ENCODE results near the gene CDH22.

CDH22 gene

DNA sequence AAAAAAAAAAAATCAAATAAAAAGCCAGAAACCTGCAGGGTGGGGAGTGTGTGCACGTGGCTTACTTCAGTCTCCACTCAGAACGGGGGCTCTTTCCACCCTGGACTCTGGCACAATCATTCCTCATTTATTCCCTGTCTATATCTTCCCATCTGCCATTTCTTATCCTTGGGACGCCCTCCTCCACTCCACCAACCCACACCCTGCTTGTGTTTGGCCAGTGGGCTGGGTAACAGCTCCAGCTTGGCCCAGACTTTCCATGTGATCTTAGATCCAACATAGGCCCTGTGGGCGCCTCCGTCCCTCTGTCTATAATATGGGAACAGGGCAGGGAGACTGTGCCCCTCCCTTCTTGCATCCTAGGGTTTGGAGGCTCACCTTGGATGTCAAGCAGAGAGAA is 122.1 kb downstream of the CDH22 start:
- no peak for DNase-seq

DNA sequence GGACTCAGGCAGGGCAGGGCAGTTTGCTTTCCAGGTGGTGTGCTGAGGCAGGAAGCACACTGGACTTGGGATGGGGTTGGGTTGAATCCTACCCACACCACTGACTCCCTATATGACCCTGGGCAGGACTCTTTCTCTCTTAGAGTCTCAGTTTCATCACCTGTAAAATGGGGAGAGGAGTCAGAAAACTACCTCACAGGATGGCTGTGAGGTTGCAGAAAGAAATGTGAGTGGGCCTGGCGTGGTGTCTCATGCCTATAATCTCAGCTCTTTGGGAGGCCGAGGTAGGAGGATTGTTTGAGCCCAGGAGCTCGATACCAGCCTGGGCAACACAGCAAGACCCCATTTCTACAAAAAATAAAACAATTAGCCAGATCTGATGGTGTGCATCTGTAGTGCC is 122.9 kb downstream of the CDH22 start:
- DNase-seq = no peak

- no peak for DNase-seq
Observed at GRCh38 chr20:46183768-46184167, 124.5 kb downstream of the CDH22 start.

DNA sequence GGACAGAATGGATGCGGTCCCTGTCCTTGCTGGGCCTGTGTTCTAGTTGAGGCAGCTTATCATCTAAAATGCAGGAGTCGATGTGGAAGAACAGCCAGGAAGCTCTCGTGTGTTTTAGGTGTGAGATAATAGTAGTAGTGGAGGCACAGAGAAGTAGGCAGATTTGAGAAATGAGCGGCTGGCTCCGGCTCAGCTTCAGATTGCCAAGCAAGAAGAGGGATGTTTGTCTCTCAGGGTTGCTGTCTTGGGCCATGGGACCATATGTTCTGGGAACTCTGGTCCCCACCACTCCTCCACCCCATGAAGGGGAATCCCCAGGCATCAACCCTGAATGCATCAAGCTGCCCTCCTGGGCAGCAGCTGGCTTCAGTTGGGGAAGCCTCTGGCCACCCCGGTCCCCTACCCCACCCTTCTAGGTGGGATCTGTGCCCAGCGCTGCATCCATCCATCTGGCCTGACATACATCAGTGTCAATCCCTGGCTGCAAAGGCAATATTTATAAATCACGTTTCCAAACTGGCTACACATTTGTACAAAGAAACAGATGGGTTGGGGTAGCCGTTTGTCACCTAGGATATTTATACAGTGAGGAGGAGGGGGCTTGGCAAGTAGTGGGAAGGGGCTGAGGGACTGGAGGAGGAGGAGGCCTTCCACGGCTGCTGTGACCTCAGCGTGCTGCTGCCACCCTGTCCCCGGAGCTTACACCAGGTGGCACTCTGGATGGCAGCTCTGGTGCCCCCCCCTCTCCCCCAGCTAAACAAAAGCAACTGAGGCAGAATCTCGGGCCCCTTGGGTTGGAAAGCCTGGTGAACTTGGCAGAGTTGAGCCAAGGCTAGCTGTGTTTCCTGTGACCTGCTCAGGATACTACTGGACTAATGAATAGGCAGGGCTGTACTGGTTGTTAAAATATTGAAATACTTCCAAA is 125.8 kb downstream of the CDH22 start:
- no peak for DNase-seq

GRCh38 chr20:46179862-46180261 is 128.4 kb downstream of the CDH22 start:
- DNase-seq = no peak

- DNase-seq = no peak
Observed at GRCh38 chr20:46178891-46179290, 129.4 kb downstream of the CDH22 start.

DNA sequence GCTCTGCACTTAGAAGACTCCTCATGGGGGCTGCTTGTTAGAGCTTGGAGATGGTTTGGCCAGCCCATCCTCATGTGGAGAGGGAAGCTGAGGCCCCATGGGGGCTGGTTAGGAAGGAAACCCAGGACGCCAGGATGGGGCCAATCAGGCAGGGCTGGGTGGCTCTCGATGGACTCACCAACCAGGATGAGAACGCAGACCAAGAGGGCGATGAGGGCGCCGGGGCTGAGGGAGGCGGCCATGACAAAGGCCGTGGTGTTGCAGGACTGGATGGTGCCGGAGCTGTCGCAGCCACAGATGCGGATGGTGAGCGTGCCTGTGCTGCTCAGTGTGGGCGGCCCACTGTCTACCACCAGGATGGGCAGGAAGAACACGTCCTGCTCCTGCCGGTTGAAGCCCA is 130.5 kb downstream of the CDH22 start:
- no peak for DNase-seq

DNA sequence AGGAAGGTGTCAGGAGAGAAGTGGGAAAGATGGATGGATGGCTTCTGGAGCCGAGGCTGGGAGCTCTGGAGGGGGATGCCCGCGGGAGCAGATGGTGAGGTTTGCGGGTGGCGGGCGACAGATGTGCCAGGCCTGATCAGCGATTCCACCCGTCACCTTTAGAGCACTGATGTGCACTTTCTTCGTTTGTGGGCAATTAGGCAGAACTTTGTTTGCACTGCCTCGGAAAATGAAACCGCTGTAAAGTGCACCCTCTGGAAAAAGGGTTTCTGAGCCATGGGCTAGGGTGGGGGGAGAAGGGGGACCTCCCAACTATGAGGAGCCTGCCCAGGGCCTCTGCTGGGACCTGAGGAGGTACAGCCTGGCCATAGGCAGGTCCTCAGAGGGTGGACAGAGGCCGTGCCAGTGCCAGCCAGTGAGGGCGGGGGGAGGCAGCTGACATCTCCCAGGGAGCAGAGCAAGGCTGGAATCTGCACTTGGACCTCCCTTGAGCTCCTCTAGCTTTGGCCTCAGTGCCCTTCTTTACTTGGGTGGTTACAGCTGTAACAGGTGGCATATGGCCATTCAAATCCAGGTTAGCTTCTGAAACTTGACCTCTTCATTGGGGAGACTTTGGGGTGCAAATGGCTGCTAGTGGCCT is 131.4 kb downstream of the CDH22 start:
- DNase-seq = no peak

DNA sequence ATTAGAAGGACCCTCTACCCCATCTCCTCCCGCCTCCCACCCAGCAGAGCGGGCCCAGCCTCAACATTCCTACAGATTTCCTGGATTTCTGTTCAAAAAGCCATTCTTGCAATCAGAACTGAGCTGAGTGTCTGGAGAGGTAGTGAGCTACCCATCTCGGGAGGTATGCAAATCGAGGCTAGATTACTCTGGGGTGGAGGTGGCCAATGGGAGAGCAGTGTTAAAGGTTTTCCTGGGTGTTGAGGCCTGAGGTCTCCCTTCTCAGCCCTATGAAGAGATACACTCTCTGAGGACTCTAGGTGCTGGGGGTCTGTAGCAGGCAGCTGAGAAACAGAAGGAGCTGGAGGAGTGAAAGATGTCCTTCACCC is 133.2 kb downstream of the CDH22 start:
- DNase-seq = no peak

GRCh38 chr20:46174469-46175126 is 133.7 kb downstream of the CDH22 start:
- DNase-seq = no peak

GRCh38 chr20:46173652-46174468 is 134.4 kb downstream of the CDH22 start:
- no peak for DNase-seq

GRCh38 chr20:46172961-46173536 is 135.2 kb downstream of the CDH22 start:
- no peak for DNase-seq

- DNase-seq = no peak
Observed at GRCh38 chr20:46172455-46172854, 135.8 kb downstream of the CDH22 start.

DNA sequence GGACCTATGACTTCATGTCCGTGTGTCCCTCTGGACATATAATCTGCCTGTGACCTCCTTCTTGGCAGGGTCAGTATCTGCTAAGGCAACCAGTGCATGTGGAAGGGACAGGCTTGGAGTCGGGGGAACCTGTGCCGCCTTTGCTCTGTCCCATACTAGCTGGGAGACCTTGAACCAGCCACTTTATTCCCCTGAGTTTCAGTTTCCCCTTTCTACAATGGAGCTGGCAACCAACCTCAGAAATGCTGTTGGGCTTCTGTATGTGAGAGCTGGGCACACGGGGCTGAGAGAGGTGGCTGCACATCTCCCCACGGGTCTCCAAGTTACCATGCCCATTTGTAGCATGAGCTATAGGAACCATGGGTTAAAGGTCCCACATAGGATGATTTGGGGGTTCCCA is 136.4 kb downstream of the CDH22 start:
- DNase-seq = no peak

DNA sequence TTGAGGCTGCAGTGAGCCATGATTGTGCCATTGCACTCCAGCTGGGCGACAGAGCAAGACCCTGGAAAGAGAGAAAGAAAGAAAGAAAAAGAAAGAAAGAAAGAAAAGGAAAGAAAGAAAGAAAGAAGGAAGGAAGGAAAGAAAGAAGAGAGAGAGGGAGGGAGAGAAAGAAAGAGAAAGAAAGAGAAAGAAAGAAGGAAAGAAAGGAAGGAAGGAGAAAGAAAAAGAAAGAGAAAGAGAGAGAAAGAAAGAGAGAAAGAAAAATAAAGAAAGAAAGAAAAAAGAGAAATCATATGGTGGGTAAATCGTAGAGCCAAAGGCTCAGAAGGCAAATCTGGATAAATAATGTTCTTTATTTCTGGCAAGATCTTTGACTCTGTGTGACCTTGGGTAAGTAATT is 136.8 kb downstream of the CDH22 start:
- DNase-seq = no peak

DNA sequence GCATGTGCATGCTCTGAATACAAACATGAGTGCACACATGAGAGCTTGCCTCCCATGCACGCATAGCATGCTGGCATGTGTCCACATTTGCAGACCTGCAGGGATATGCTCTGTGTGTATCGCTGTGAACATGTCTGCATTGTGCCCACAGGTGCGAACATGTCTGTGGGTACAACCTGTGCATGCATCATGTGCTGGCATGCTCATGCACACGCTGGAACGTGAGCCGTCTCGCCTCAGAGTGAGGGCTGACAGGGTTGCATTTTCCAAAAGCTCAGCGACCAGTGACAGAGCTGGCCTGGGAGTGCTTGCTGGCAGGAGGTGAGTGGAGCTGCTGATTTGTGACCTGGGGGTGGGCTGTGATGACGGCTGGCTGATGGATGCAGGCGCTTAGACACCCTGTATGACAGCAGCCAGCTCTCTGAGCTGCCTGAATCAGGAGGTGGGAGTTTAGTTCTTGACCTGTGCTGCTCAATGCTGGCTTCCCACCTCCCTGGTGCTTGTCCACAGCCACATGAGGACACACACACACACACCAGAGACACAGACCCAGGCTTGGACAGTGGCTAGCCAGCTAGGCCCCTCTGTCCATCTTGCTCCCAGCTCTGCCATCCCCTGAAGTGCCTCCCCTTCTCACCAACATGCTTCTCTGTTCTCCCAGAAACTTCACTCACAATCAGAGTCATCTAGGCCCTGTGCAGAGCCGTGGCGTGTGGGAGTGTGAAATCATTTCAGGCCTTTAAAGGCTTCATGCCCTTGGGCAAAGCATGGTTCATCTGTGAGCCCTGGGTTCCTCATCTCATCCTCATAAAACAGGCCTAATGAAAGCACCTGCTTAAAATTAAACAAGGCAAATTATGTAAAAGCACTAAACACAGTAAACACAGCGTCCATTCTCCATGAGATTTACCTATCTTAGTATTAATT is 138.8 kb downstream of the CDH22 start:
- DNase-seq = peak; percentile 7

- DNase-seq = no peak
Observed at GRCh38 chr20:46168438-46168837, 139.9 kb downstream of the CDH22 start.

GRCh38 chr20:46167080-46167479 is 141.2 kb downstream of the CDH22 start:
- no peak for DNase-seq

GRCh38 chr20:46164254-46164653 is 144.0 kb downstream of the CDH22 start:
- peak; percentile 23 for DNase-seq

DNA sequence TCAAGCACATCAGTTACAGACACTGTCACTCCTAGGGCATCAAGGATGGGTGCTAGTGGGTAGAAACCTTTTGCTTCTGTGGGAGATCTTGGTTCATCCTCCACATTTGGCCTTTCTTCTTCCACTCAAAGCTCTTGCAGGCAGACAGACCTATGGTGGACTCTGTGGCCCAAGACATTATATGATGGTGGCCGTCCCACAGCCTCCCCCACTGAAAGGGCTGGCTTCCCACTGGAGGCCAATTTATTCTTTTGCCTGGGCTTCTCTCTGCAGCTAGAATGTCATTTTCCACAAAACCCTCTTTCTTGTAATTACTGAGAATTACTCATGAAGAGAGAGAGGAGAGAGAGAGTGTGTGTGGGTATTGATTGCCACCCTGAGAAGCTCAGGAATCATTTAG is 146.4 kb downstream of the CDH22 start:
- peak; percentile 23 for DNase-seq

- DNase-seq = no peak
Observed at GRCh38 chr20:46160661-46161060, 147.6 kb downstream of the CDH22 start.
